OCI-LY3 (cell line): ENCODE results near the gene LMX1A.

Experiments used
- CTCF ChIP-seq: fragments of 200-600, 300-600 bp; sonication (generic); IDR thresholded peaks from 2 replicates; pipeline ENCODE4 v1.5.1; 2014; ENCODE audit warnings: antibody characterized with exemption, low read length, low read depth
- EZH2phosphoT487 ChIP-seq: fragments of 200-600 bp; shearing (Covaris generic); IDR thresholded peaks from 2 replicates; pipeline ENCODE4 v1.6.1; 2018; ENCODE audit warnings: antibody characterized with exemption, mixed run types, low read depth

- TF ChIP-seq CTCF (no peak), EZH2phosphoT487 (no peak)
Observed at GRCh38 chr1:165222580-165222979, 133.9 kb downstream of the LMX1A start.
